ENCODE results near the gene MKNK1. TPM values are rescaled to one million over a fixed set of nuclear protein-coding genes. Genes with fewer than 3 reads are reported as not detected.

Gene MKNK1
- total RNA-seq, 1 donor from 2014 or later, result 25.1 TPM

DNA sequence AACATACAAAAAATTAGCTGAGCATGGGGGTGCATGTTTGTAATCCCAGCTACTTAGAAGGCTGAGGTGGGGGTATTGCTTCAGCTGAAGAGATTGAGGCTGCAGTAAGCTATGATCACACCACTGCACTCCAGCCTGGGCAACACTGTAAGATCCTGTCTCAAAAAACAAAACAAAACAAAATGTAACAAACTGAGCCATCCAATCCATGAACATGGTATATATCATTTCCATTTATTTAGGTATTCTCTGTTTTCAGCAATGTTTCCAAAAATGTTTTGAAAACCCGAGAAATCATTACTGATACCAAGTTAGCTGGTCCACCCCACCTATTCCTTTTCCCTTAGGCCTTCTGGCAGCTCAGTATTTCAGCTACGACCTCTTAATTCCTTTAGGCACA, 45.7 kb upstream of the MKNK1 start:
- TF ChIP-seq, protein P1, sequence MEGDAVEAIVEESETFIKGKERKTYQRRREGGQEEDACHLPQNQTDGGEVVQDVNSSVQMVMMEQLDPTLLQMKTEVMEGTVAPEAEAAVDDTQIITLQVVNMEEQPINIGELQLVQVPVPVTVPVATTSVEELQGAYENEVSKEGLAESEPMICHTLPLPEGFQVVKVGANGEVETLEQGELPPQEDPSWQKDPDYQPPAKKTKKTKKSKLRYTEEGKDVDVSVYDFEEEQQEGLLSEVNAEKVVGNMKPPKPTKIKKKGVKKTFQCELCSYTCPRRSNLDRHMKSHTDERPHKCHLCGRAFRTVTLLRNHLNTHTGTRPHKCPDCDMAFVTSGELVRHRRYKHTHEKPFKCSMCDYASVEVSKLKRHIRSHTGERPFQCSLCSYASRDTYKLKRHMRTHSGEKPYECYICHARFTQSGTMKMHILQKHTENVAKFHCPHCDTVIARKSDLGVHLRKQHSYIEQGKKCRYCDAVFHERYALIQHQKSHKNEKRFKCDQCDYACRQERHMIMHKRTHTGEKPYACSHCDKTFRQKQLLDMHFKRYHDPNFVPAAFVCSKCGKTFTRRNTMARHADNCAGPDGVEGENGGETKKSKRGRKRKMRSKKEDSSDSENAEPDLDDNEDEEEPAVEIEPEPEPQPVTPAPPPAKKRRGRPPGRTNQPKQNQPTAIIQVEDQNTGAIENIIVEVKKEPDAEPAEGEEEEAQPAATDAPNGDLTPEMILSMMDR (IDR thresholded peaks at IDR 0.05), result no peak
- Mint-ChIP-seq H3K36me3 (ENCODE audit: low read depth) (peaks cover 36% of the 10 kb centered on the region), H3K4me3 (ENCODE audit: unreplicated experiment) (no peak overlapping the region), H3K9me3 (ENCODE audit: low read depth) (peaks cover 18% of the 10 kb centered on the region), H3K4me1 (ENCODE audit: low read depth) (peaks cover 4% of the 10 kb centered on the region), H3K27ac (ENCODE audit: unreplicated experiment) (no peak overlapping the region), H3K27me3 (ENCODE audit: low read depth) (no peaks in the 10 kb centered on the region)
- DNase-seq (ENCODE audit: low spot score), result no peak

DNA sequence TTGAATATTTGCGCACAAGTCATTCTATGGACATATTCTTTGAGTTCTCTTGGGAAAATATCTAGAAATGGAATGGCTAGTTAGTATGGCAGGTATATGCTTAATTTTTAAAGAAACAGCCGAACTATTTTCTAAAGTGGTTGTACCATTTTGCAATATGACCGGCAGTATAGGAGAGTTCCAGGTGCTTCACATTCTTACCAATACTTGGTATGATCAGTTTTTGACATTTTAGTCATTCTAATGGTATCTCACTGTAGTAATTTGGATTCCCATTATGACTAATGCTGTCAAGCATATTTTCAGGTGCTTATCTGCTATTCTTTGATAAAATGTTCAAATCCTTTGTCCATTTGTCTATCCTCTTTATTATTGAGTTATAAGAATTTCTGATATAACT, 43.5 kb upstream of the MKNK1 start:
- TF ChIP-seq, protein P1 (IDR thresholded peaks at IDR 0.05), result no peak
- peaks cover 33% of the 10 kb centered on the region for H3K36me3 Mint-ChIP-seq (ENCODE audit: low read depth)
- peaks cover 15% of the 10 kb centered on the region for H3K4me1 Mint-ChIP-seq (ENCODE audit: low read depth)
- no peak overlapping the region for H3K27ac Mint-ChIP-seq (ENCODE audit: unreplicated experiment)
- DNase-seq (ENCODE audit: low spot score), result no peak
- H3K9me3 Mint-ChIP-seq (ENCODE audit: low read depth), result peaks cover 16% of the 10 kb centered on the region
- H3K4me3 Mint-ChIP-seq (ENCODE audit: unreplicated experiment), result no peak overlapping the region
- H3K27me3 Mint-ChIP-seq (ENCODE audit: low read depth), result no peaks in the 10 kb centered on the region

DNA sequence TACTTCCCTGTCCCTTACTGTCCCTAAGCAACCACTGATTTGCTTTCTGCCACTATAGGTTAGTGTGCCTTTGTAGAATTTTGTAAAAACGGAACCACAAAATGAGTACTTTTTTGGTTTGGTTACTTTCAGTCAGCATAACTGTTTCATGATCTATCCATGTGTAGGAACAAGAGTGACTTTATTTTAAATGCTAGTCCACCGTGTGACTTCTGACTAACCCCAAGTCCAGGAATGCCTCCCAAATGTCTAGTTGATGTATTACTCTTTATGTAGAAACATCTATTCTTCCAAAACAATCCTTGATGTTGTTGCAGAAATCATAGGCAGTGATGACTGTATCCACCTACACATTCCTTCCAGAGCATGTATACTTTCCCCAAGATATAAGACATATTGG, 42.8 kb upstream of the MKNK1 start:
- H3K4me1 Mint-ChIP-seq (ENCODE audit: low read depth), result peaks cover 15% of the 10 kb centered on the region
- H3K27me3 Mint-ChIP-seq (ENCODE audit: low read depth), result no peaks in the 10 kb centered on the region
- H3K27ac Mint-ChIP-seq (ENCODE audit: unreplicated experiment), result no peak overlapping the region
- peaks cover 16% of the 10 kb centered on the region for H3K9me3 Mint-ChIP-seq (ENCODE audit: low read depth)
- H3K4me3 Mint-ChIP-seq (ENCODE audit: unreplicated experiment), result no peak overlapping the region
- H3K36me3 Mint-ChIP-seq (ENCODE audit: low read depth), result peaks cover 27% of the 10 kb centered on the region
- no peak for DNase-seq (ENCODE audit: low spot score)
- TF ChIP-seq, protein P1 (IDR thresholded peaks at IDR 0.05), result no peak

DNA sequence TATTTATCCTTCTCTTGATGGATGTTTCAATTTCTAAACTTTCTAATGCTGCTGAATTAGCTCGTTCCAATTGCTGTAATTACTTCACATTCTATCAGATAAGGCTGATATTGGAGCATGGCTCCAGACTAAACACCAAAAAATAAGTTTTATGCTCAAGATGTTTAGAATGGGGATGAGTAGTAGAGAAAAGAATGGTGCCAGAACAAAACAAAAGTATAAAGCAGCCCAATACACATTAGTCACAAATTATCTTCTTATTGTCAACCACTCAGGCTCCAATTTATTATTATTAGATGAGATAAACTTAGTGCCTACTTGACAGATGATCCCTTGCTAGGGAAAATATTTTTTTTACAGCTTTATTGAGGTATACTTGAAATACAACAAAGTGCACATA, 42.3 kb upstream of the MKNK1 start:
- Mint-ChIP-seq H3K36me3 (ENCODE audit: low read depth) (peaks cover 31% of the 10 kb centered on the region), H3K9me3 (ENCODE audit: low read depth) (peaks cover 16% of the 10 kb centered on the region), H3K4me1 (ENCODE audit: low read depth) (peaks cover 15% of the 10 kb centered on the region), H3K27ac (ENCODE audit: unreplicated experiment) (no peak overlapping the region), H3K27me3 (ENCODE audit: low read depth) (no peaks in the 10 kb centered on the region), H3K4me3 (ENCODE audit: unreplicated experiment) (no peak overlapping the region)
- DNase-seq (ENCODE audit: low spot score), result no peak
- TF ChIP-seq, protein P1 (IDR thresholded peaks at IDR 0.05), result no peak

DNA sequence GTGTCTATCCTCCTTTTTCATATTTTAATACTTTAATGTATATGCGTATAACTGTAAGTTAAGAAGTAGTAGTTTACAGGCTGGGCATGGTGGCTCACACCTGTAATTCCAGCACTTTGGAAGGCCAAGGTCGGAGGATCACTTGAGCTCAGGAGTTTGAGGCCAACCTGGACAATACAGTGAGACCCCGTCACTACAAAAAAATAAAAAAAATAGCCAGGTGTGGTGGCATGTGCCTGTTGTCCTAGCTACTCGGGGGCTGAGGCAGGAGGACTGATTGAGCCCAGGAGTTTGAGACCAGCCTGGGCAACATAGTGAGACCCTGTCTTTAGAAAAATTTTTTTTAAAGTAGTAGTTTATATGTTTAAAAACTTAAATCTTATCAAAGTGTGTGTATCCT, 41.7 kb upstream of the MKNK1 start:
- H3K27ac Mint-ChIP-seq (ENCODE audit: unreplicated experiment), result no peak overlapping the region
- peaks cover 32% of the 10 kb centered on the region for H3K36me3 Mint-ChIP-seq (ENCODE audit: low read depth)

More for the DNA sequence above, 41.7 kb upstream of the MKNK1 start:
- DNase-seq (ENCODE audit: low spot score), result no peak
- Mint-ChIP-seq H3K9me3 (ENCODE audit: low read depth) (peaks cover 16% of the 10 kb centered on the region), H3K4me3 (ENCODE audit: unreplicated experiment) (no peak overlapping the region), H3K4me1 (ENCODE audit: low read depth) (peaks cover 15% of the 10 kb centered on the region), H3K27me3 (ENCODE audit: low read depth) (no peaks in the 10 kb centered on the region)
- TF ChIP-seq, protein P1 (IDR thresholded peaks at IDR 0.05), result no peak
